Kidney epithelial cell (primary cell): ENCODE results near the gene THSD7B. TPM values are rescaled to one million over a fixed set of nuclear protein-coding genes. Genes with fewer than 3 reads are reported as not detected.

Experiments used
- DNase-seq: peaks from one replicate; pipeline ENCODE4 v3.0.0-alpha.2; 2010; ENCODE audit warnings: low read depth
- H3K27me3 ChIP-seq: 2 replicates; pipeline ENCODE4 v1.6.0; 2011; ENCODE audit warnings: low read length; ENCODE audit not compliant: control insufficient read depth, insufficient read depth
- H3K36me3 ChIP-seq: 2 replicates; pipeline ENCODE4 v1.5.1; 2011; ENCODE audit warnings: low read length; ENCODE audit not compliant: control insufficient read depth, insufficient read depth
- H3K4me3 ChIP-seq: 2 replicates; pipeline ENCODE4 v1.5.1; 2011; ENCODE audit warnings: low read depth, mild to moderate bottlenecking, control low read depth, low read length
- total RNA-seq: library from RNA; depleted of rRNA; stranded (reverse); fragments of >200 nt; gene quantifications from 2 replicates; pipeline ENCODE4 v1.2.3, GENCODE V29; 2015
- TF ChIP-seq, protein P1 (sequence below): IDR thresholded peaks from 2 replicates; pipeline ENCODE4 v1.5.1; 2011; ENCODE audit warnings: mild to moderate bottlenecking, moderate library complexity, low read length, control low read depth, inconsistent platforms; ENCODE audit not compliant: insufficient read depth, poor library complexity, severe bottlenecking

Gene THSD7B
- total RNA-seq, 1 donor from 2014 or later: 0.04 TPM

DNA sequence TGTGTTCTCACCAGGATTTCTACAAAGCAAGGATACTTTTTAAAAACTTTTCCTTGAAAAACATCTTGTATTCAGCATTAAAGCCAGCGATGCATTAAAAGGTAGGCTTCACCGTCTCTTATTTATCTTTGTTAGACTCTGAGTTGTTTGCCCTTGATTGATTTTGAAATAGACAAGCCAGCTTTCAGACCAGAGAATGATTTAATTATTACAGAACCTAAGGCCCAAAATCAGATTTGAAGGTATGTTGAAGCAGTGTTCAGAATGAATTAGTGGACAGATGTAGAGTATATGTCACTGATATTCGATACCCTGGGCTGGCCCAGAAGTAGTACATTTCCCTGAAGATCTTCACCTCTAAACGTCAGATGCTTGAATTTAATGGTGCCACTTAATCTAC is 136.4 kb downstream of the THSD7B start:
- no peak for DNase-seq
- H3K27me3 ChIP-seq: no peaks in the 10 kb centered on the region
- TF ChIP-seq, protein P1, sequence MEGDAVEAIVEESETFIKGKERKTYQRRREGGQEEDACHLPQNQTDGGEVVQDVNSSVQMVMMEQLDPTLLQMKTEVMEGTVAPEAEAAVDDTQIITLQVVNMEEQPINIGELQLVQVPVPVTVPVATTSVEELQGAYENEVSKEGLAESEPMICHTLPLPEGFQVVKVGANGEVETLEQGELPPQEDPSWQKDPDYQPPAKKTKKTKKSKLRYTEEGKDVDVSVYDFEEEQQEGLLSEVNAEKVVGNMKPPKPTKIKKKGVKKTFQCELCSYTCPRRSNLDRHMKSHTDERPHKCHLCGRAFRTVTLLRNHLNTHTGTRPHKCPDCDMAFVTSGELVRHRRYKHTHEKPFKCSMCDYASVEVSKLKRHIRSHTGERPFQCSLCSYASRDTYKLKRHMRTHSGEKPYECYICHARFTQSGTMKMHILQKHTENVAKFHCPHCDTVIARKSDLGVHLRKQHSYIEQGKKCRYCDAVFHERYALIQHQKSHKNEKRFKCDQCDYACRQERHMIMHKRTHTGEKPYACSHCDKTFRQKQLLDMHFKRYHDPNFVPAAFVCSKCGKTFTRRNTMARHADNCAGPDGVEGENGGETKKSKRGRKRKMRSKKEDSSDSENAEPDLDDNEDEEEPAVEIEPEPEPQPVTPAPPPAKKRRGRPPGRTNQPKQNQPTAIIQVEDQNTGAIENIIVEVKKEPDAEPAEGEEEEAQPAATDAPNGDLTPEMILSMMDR: no peak
- H3K36me3 ChIP-seq: no peaks in the 10 kb centered on the region
- H3K4me3 ChIP-seq: no peak overlapping the region

DNA sequence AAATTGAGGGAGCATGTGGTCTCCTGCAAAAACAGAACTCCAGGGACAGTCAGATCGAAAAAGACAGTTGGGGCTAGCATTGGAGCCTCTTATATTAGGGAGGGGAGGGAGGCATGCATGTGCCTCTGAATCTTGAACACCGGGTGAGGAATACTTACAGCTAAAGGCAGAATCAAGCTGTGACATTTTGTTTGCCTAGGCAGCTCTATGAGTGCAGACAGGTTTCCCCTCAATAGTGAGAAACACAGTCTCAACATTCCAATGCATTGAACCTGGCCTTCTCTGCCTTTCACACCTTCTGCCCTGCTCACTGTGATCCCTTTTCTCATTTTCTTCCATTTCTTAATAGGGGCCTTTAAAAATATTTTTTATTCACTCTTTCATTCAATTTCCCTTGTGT is 140.4 kb downstream of the THSD7B start:
- Histone ChIP-seq H3K36me3 (no peaks in the 10 kb centered on the region), H3K27me3 (no peaks in the 10 kb centered on the region), H3K4me3 (no peak overlapping the region)
- TF ChIP-seq, protein P1: no peak
- DNase-seq: no peak

DNA sequence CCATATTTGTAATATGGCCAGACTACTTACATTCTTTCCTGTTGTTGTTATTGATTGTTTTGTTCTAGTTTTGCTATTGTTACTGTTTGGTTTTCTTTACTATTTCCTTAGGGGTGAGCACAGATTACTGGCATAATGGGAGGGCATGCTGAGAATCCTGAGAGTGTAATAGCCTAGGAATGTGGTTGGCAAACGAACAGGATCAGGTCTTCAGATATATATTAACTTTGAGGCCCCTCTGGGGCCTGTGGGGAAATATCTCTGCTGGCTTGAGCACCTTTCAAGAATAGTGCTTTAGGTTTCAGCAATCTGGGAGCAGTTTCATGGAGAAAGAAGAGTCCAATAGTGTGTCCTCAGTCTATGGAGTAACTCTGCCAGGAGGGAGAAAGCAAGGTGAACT is 144.4 kb downstream of the THSD7B start:
- Histone ChIP-seq H3K36me3 (no peaks in the 10 kb centered on the region), H3K27me3 (no peaks in the 10 kb centered on the region), H3K4me3 (no peak overlapping the region)
- TF ChIP-seq, protein P1: no peak
- DNase-seq: peak; percentile 42

DNA sequence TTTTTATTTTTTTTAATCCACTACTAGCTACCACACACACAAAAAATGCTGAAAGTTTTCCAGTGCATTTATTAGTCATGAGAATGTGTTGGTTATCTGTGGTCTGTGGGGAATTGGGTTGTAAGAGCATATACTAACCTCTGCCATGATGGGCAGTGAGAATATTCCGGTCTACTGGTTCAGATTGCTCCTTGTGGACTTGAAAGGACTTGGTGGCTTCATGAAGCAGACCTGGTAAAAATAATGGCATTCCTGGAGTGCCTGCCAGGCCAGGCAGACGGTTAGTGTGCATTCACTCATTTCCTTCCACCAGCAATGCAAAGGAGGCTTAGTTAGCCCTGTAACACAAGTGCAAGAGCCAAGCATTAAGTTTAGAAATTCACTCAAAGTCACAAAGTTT is 150.8 kb downstream of the THSD7B start:
- DNase-seq: peak; percentile 69
- no peaks in the 10 kb centered on the region for H3K36me3 ChIP-seq
- TF ChIP-seq, protein P1: no peak
- H3K4me3 ChIP-seq: no peak overlapping the region
- no peaks in the 10 kb centered on the region for H3K27me3 ChIP-seq

DNA sequence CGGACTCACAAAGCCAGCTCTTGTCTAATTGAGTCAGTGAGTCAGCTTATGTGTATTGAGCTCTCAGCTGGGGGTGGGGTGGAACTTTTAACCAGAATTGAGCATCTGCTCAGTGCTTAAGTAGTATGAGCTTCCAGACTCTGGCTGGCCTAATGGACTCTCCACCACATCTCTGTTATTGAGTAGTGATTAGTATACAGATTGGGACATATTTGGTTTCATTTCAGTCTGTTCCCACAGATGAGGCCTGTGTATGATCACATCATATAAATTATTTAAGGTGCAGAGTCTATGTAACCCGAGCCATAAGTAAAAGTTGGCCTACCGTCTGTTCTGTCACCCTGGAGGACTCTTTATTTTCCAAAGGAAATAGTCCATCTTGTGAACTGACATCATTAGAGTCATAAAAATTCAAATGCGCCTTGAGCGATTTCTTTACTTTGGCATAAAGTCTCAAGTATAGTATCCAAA is 152.1 kb downstream of the THSD7B start:
- Histone ChIP-seq H3K36me3 (no peaks in the 10 kb centered on the region), H3K4me3 (no peak overlapping the region), H3K27me3 (no peaks in the 10 kb centered on the region)
- TF ChIP-seq, protein P1: no peak
- DNase-seq: no peak

DNA sequence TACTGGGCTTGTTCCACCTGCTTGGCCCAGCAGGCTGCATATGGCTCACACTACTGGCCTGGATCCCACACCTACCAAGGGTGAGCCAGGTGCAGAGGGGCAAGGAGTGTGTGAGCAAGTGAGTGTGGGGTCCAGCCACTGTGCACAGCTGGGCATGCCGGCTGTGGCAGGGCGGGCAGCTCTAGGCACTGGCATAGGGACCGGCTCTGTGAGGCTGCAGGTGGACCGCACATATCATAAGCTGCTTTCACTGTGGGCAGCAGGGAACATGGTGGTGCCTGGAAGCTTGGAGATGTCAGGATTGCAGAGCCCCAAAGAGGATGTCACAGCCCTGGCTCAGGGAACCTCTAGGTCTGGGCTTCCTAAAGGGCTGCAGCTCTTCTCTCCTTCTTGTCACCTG is 154.3 kb downstream of the THSD7B start:
- TF ChIP-seq, protein P1: no peak
- DNase-seq: no peak
- H3K4me3 ChIP-seq: no peak overlapping the region
- no peaks in the 10 kb centered on the region for H3K36me3 ChIP-seq
- no peaks in the 10 kb centered on the region for H3K27me3 ChIP-seq
